GM12865 (cell line): ENCODE results near the gene IAPP.
"Not testable (repeated sequence)": the region's sequence is repeated elsewhere in the genome, so short reads cannot be mapped to it uniquely, and the experiment has no call there.

Source experiments
- DNase-seq: peaks from one replicate; pipeline ENCODE4 v3.0.0; 2010; ENCODE audit warnings: low read depth
- H3K4me3 ChIP-seq: 2 replicates; pipeline ENCODE4 v1.5.1; 2011; ENCODE audit warnings: mild to moderate bottlenecking, low read depth, low read length, control low read depth
- TF ChIP-seq, protein P1 (sequence below): IDR thresholded peaks from 2 replicates; pipeline ENCODE4 v1.5.1; 2011; ENCODE audit warnings: low read length, control low read depth, low read depth, inconsistent platforms; ENCODE audit not compliant: insufficient read depth; ENCODE audit errors: missing control alignments

Gene IAPP

DNA sequence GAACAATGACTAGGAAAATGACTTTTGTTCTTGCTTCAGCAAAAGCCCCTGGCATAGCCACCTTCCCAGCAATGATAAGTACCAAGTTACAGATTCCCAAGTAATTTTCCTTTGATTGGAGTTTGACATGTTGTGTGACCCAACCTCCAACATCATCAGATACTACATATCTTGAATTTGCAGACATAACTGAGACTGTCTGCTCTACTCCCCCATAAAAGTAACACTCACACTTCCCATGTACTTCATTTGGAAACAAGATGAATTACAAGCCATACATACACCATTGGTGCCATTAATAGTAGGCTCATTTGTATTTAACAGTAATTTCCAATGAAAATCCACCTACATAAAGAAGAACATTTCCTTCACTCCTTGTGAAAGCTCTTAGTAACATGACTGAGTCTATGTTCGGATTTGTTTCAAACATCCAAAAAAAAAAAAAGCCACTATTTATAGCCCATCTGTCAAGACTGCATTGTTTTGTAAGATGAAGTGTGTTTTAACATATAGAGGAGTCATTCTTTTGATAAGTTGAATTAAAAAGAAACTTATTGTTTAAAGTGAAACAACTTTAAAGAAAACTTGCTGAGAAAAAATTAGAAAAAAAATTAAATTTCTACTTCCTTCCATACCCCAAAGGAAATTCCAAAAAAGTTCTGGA lies 26.0 kb upstream of the IAPP start:
- DNase-seq = no peak
- TF ChIP-seq, protein P1, sequence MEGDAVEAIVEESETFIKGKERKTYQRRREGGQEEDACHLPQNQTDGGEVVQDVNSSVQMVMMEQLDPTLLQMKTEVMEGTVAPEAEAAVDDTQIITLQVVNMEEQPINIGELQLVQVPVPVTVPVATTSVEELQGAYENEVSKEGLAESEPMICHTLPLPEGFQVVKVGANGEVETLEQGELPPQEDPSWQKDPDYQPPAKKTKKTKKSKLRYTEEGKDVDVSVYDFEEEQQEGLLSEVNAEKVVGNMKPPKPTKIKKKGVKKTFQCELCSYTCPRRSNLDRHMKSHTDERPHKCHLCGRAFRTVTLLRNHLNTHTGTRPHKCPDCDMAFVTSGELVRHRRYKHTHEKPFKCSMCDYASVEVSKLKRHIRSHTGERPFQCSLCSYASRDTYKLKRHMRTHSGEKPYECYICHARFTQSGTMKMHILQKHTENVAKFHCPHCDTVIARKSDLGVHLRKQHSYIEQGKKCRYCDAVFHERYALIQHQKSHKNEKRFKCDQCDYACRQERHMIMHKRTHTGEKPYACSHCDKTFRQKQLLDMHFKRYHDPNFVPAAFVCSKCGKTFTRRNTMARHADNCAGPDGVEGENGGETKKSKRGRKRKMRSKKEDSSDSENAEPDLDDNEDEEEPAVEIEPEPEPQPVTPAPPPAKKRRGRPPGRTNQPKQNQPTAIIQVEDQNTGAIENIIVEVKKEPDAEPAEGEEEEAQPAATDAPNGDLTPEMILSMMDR = no peak
- no peak overlapping the region for H3K4me3 ChIP-seq

DNA sequence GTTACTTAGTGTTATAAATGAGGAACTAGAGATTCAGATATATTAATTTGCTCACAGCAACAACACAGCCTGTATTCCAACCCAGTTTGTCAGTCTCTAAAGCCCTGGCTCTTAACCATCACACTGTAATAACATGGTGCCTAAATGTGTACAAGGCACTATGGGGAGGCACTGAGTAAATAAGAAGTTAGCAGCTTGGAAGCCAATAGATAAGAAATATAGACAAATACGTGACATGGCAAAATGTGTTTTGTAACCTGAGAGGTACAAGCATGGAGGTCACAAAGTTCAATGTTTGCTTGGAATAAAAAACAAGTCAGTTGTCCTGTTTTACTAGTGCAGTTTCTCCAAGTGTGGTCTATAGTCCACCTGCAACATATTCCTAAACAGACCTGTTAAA lies 21.7 kb upstream of the IAPP start:
- H3K4me3 ChIP-seq = no peak overlapping the region
- no peak for DNase-seq
- TF ChIP-seq, protein P1 = no peak

DNA sequence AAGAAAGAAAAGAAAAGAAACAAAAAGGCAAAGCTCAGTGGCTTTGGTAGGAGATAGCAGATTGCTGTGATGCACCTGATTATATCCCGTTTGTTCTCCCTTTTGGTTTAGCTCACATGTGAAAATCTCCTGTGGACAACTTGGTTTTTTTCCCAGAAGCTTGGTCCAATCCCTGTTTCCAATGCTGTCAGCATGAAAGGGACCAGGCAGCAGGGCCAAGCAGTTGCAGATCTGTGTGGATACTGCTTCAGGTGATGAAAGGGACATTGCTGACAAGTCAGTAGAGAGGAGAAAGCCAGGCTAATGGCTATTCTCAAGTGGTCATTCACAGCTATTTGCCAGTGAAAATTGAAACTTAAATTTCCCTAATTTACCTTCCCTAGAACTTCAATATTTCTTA lies 19.2 kb upstream of the IAPP start:
- TF ChIP-seq, protein P1 = no peak
- no peak overlapping the region for H3K4me3 ChIP-seq
- no peak for DNase-seq

DNA sequence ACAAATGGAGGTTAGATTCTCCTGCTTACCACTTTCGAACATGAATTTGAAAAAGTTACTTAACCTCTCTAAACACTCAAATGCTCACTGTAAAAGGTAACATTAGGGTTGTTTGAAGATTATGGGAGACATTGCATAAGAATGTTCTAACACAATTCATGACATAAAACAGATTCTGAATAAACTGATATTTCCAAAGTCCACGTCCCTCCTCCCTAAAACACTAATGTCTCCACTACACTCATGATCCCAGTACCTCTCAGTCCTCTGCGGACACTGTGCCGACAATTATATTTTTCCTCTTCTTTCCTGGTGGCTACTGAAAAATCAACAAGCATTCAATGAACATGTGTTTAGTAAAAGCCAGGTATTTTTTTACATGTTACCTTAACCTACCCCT lies 18.8 kb upstream of the IAPP start:
- DNase-seq = no peak
- H3K4me3 ChIP-seq = no peak overlapping the region
- TF ChIP-seq, protein P1 = no peak

DNA sequence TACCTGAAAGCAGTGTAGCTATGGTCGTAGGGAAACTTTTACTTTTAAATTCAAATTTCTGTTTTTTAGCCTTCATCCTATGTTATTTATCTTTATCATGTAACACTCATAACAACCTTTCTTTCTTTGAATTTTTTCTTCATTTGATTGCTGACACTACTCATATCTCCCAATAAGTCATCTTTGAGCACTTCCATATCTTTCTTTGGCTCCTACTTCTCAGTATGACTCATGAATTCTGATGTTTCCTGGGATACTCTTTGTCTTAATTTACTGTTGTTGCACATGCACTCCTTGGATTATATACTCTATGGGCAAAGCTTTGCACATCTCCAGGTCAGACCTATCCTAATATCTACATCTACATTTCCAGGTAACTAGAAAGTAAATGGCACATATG lies 18.1 kb upstream of the IAPP start:
- no peak for DNase-seq
- TF ChIP-seq, protein P1 = no peak

DNA sequence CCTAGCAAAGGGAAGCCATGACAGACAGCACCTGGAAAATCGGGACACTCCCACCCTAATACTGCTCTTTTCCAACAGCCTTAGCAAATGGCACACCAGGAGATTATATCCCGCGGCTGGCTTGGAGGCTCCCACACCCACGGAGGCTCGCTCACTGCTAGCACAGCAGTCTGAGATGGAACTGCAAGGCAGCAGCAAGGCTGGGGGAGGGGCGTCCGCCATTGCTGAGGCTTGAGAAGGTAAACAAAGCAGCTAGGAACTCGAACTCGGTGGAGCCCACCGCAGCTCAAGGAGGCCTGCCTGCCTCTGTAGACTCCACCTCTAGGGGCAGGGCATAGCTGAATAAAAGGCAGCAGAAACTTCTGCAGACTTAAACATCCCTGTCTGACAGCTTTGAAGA lies 12.1 kb upstream of the IAPP start:
- DNase-seq, H3K4me3 ChIP-seq: not testable (repeated sequence)

More for the DNA sequence above, 18.1 kb upstream of the IAPP start:
- H3K4me3 ChIP-seq = no peak overlapping the region

DNA sequence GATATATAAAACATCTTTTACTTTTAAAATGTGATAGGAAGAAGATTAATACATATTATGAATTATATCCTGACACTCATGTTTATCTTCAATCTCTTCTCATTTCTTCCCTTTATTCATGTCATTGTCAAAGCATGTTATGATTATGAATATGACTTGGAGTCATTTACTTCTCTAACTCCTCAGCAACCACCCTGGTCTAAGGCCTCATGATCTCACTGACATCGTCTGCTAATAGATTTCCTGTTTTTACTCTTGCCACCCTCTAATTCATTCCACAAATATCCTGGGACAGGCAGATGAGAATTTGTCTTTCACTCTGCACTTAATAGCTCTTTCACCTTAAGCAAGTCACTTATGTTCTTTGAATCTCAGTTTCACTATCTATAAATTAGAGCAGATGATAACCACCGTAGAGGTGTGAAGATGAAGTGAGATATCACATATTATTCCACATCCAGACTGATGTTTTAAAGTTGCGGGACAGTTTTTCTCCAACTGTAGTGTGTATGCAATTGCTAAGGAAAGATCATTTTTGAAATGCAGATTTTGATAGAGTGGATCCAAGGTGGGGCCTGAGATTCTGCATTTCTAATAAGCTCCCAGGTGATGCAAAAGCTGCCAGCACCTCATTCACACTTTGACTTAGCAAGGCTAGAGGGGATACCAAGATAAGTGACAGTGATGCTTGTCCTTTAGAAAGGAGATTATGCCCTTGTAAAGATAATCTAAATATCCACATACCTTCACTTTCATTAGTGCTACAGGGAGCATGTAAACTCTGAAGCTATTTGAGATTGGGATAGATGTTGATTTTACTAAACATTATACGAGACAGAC lies 3.3 kb upstream of the IAPP start:
- TF ChIP-seq, protein P1 = no peak

More for the DNA sequence above, 3.3 kb upstream of the IAPP start:
- no peak overlapping the region for H3K4me3 ChIP-seq
- DNase-seq = no peak
